ENCODE results near the gene ARHGAP25.

Gene ARHGAP25

DNA sequence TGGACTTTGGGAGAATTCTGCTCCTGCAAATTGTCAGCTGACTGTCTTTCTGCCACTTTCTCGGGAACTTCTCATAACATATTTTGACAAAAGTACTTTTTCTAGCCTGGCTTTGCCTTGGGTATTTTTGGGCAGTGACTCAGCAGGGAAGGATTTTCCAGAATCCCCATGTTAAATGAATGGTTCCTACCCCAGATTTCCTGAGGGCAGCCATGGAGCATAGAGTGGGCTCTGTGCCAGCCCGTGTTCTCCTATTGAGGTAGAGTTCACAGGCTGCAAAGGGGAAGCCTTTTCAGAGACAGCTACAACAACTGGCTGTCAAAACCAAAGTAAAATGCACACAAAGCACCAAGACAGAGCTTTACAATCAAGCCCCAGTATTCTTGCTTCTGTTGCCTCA, 76.8 kb downstream of the ARHGAP25 start:
- peaks cover 52% of the 10 kb centered on the region for H3K36me3 ChIP-seq (ENCODE audit: low read length)
- no peaks in the 10 kb centered on the region for H3K9me2 ChIP-seq (replicated peaks; ENCODE audit: insufficient read depth, low read length)
- no peaks in the 10 kb centered on the region for H4K20me1 ChIP-seq (ENCODE audit: low read depth, low read length)
- no peak for TF ChIP-seq EZH2phosphoT487 (conservative IDR thresholded peaks at IDR 0.05; ENCODE audit: low read length)
- TF ChIP-seq, protein P1, sequence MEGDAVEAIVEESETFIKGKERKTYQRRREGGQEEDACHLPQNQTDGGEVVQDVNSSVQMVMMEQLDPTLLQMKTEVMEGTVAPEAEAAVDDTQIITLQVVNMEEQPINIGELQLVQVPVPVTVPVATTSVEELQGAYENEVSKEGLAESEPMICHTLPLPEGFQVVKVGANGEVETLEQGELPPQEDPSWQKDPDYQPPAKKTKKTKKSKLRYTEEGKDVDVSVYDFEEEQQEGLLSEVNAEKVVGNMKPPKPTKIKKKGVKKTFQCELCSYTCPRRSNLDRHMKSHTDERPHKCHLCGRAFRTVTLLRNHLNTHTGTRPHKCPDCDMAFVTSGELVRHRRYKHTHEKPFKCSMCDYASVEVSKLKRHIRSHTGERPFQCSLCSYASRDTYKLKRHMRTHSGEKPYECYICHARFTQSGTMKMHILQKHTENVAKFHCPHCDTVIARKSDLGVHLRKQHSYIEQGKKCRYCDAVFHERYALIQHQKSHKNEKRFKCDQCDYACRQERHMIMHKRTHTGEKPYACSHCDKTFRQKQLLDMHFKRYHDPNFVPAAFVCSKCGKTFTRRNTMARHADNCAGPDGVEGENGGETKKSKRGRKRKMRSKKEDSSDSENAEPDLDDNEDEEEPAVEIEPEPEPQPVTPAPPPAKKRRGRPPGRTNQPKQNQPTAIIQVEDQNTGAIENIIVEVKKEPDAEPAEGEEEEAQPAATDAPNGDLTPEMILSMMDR (IDR thresholded peaks at IDR 0.05; ENCODE audit: insufficient read depth, low read length, poor library complexity, severe bottlenecking), result no peak
- no peaks in the 10 kb centered on the region for H3K9me3 ChIP-seq (ENCODE audit: insufficient read depth, low read length)
- no peak overlapping the region for H2AFZ ChIP-seq (ENCODE audit: low read depth, low read length, severe bottlenecking)
- no peaks in the 10 kb centered on the region for H3K79me2 ChIP-seq (ENCODE audit: insufficient read depth, low read length)
- no peak overlapping the region for H3K4me3 ChIP-seq (ENCODE audit: insufficient read depth, low read length, poor library complexity, severe bottlenecking)
- H3K27me3 ChIP-seq (ENCODE audit: low read length), result no peaks in the 10 kb centered on the region
- H3K9ac ChIP-seq (ENCODE audit: low read length), result no peak overlapping the region
- no peak overlapping the region for H3K4me2 ChIP-seq (ENCODE audit: low read depth, low read length, poor library complexity, severe bottlenecking)
- H3F3A ChIP-seq (ENCODE audit: insufficient read depth), result peaks cover 5% of the 10 kb centered on the region; the same call in 1 of the 2 replicates
- no peak overlapping the region for H3K27ac ChIP-seq (ENCODE audit: low read depth, low read length)

DNA sequence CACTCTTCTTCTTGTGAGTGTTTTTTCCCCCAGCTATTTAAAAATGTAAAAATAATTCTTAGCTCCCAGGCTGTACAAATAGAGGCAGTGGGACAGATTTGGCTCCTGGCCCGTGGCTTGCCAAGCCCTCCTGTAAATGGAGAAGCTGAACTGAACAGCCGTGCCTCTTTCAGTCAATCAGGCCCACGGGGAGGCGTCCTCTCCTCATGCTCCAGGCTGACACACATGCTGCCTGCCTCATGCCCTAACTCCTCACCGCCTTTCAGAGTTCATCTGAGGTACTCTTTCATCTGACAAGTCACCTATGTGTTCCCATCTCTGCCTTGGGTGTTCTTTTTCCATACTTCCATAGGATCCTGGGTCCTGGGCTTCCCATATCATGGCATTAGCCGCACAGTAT, 77.6 kb downstream of the ARHGAP25 start:
- Histone ChIP-seq H3K4me3 (ENCODE audit: insufficient read depth, low read length, poor library complexity, severe bottlenecking) (no peak overlapping the region), H3K36me3 (ENCODE audit: low read length) (peaks cover 55% of the 10 kb centered on the region), H2AFZ (ENCODE audit: low read depth, low read length, severe bottlenecking) (no peak overlapping the region), H3F3A (ENCODE audit: insufficient read depth) (peaks cover 5% of the 10 kb centered on the region; the same call in 1 of the 2 replicates), H3K27ac (ENCODE audit: low read depth, low read length) (no peak overlapping the region), H3K27me3 (ENCODE audit: low read length) (no peaks in the 10 kb centered on the region), H3K9me3 (ENCODE audit: insufficient read depth, low read length) (no peaks in the 10 kb centered on the region), H4K20me1 (ENCODE audit: low read depth, low read length) (no peaks in the 10 kb centered on the region), H3K79me2 (ENCODE audit: insufficient read depth, low read length) (no peaks in the 10 kb centered on the region), H3K9me2 (replicated peaks; ENCODE audit: insufficient read depth, low read length) (no peaks in the 10 kb centered on the region), H3K4me2 (ENCODE audit: low read depth, low read length, poor library complexity, severe bottlenecking) (no peak overlapping the region), H3K9ac (ENCODE audit: low read length) (no peak overlapping the region)
- TF ChIP-seq EZH2phosphoT487 (conservative IDR thresholded peaks at IDR 0.05; ENCODE audit: low read length), result no peak
- TF ChIP-seq, protein P1 (IDR thresholded peaks at IDR 0.05; ENCODE audit: insufficient read depth, low read length, poor library complexity, severe bottlenecking), result no peak

DNA sequence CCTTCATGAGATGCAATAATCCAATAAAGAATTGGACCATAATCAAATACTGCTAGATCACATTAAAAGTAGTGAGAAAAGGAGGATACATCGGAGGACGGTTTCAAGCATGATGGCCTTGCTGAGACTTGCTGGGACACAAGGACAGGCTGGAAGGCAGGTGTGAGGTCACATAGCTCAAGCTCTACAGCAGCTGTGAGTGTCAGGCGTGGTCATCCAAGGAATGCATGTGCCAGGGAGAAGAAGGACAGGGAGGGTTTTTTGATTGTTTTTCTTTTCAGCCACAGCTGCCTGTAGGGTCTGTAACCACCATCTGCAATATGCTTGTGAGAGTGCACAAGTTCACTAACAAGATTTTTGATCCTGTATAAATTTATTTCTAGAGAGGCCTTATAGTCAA, 79.0 kb downstream of the ARHGAP25 start:
- no peaks in the 10 kb centered on the region for H3K9me3 ChIP-seq (ENCODE audit: insufficient read depth, low read length)
- peaks cover 5% of the 10 kb centered on the region; the same call in 1 of the 2 replicates for H3F3A ChIP-seq (ENCODE audit: insufficient read depth)
- no peaks in the 10 kb centered on the region for H3K27me3 ChIP-seq (ENCODE audit: low read length)
- H3K9ac ChIP-seq (ENCODE audit: low read length), result no peak overlapping the region
- no peaks in the 10 kb centered on the region for H4K20me1 ChIP-seq (ENCODE audit: low read depth, low read length)
- no peak overlapping the region for H3K4me3 ChIP-seq (ENCODE audit: insufficient read depth, low read length, poor library complexity, severe bottlenecking)
- H3K79me2 ChIP-seq (ENCODE audit: insufficient read depth, low read length), result no peaks in the 10 kb centered on the region
- H3K4me2 ChIP-seq (ENCODE audit: low read depth, low read length, poor library complexity, severe bottlenecking), result no peak overlapping the region
- no peaks in the 10 kb centered on the region for H3K9me2 ChIP-seq (replicated peaks; ENCODE audit: insufficient read depth, low read length)
- TF ChIP-seq, protein P1 (IDR thresholded peaks at IDR 0.05; ENCODE audit: insufficient read depth, low read length, poor library complexity, severe bottlenecking), result no peak
- TF ChIP-seq EZH2phosphoT487 (conservative IDR thresholded peaks at IDR 0.05; ENCODE audit: low read length), result no peak
- H3K27ac ChIP-seq (ENCODE audit: low read depth, low read length), result no peak overlapping the region
- H2AFZ ChIP-seq (ENCODE audit: low read depth, low read length, severe bottlenecking), result no peak overlapping the region
- peaks cover 52% of the 10 kb centered on the region for H3K36me3 ChIP-seq (ENCODE audit: low read length)

All from SU-DHL-6 (cell line).